Epithelial cell of esophagus (primary cell): ENCODE measurements around the gene THSD4.

Experiments used
- DNase-seq: peaks from one replicate; pipeline ENCODE4 v3.0.0; 2010; ENCODE audit warnings: low read depth
- H3K4me3 ChIP-seq: 2 replicates; pipeline ENCODE4 v1.5.1; 2011; ENCODE audit warnings: mild to moderate bottlenecking, low read length, control low read depth
- TF ChIP-seq, protein P1 (sequence below): IDR thresholded peaks from 2 replicates; pipeline ENCODE4 v1.5.1; 2011; ENCODE audit warnings: low read depth, mild to moderate bottlenecking, low read length, control low read depth, inconsistent platforms; ENCODE audit not compliant: insufficient read depth; ENCODE audit errors: missing control alignments

The THSD4 gene

DNA sequence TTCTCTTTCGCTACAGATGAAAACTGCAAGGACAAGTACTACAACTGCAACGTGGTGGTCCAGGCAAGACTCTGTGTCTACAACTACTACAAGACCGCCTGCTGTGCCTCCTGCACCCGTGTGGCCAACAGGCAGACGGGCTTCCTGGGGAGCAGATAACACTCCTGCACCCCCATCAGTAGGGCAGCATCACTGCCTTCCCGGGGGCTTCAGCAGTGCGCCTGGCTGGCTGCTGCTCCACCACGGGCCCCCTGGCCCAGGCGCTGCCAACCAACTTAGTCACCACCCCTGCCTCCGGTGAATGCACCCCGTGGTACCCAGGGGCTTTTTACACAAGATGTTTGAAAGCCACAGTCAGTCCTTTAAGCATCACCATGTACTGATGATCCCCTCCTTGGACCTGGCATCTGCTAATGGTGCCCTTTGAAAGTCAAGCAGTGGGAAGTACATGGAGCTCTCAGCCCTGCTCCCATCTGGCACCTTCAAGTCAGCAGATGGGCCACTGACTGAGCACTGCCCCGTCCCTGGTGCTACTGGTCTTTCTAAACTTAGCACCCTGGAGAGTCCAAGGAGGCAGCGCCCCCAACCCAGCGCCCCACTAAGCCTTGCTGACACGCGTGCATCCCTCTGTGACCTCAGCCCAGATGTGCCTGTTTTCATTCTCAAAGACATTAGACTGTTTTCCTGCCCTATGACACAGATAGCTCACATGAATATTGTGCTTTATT lies 662.1 kb downstream of the THSD4 start:
- H3K4me3 ChIP-seq, result no peak overlapping the region
- DNase-seq, result no peak
- TF ChIP-seq, protein P1, sequence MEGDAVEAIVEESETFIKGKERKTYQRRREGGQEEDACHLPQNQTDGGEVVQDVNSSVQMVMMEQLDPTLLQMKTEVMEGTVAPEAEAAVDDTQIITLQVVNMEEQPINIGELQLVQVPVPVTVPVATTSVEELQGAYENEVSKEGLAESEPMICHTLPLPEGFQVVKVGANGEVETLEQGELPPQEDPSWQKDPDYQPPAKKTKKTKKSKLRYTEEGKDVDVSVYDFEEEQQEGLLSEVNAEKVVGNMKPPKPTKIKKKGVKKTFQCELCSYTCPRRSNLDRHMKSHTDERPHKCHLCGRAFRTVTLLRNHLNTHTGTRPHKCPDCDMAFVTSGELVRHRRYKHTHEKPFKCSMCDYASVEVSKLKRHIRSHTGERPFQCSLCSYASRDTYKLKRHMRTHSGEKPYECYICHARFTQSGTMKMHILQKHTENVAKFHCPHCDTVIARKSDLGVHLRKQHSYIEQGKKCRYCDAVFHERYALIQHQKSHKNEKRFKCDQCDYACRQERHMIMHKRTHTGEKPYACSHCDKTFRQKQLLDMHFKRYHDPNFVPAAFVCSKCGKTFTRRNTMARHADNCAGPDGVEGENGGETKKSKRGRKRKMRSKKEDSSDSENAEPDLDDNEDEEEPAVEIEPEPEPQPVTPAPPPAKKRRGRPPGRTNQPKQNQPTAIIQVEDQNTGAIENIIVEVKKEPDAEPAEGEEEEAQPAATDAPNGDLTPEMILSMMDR, result no peak

DNA sequence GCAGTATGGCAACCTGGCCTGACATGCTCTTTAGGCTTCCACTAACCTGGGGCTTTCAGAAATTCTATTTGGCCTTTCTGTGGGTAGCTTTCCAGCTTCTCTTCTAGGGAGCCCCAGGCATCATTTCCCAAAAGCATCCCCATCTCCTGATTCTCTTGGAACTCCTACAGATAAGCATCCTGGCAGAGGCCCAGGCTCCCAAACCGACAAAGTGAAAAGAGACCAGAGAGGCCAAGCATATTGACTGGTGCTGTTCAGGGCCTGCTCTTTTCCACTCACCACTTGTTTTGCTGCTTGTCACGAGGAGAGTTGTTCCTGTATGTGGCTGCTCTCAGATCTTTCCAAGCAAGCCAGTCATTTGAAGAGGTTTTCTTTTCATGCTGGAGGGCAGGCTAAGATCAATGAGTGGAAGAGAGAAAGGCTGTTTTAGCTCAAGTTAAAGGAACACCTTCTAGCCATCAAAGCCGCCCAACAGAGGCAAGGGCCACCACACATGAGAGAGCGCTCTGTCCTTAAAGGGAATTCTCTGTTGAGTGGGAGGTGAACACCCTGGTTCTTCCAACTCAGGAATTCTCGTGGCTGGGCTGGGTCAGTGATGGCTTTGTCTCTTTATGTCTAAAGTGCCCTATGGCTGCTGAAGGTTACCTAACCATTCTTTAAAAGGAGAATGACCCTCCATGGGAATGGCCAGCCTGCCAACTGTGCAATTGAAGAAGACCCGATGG lies 664.0 kb downstream of the THSD4 start:
- no peak for DNase-seq
- TF ChIP-seq, protein P1, result no peak
- no peak overlapping the region for H3K4me3 ChIP-seq

DNA sequence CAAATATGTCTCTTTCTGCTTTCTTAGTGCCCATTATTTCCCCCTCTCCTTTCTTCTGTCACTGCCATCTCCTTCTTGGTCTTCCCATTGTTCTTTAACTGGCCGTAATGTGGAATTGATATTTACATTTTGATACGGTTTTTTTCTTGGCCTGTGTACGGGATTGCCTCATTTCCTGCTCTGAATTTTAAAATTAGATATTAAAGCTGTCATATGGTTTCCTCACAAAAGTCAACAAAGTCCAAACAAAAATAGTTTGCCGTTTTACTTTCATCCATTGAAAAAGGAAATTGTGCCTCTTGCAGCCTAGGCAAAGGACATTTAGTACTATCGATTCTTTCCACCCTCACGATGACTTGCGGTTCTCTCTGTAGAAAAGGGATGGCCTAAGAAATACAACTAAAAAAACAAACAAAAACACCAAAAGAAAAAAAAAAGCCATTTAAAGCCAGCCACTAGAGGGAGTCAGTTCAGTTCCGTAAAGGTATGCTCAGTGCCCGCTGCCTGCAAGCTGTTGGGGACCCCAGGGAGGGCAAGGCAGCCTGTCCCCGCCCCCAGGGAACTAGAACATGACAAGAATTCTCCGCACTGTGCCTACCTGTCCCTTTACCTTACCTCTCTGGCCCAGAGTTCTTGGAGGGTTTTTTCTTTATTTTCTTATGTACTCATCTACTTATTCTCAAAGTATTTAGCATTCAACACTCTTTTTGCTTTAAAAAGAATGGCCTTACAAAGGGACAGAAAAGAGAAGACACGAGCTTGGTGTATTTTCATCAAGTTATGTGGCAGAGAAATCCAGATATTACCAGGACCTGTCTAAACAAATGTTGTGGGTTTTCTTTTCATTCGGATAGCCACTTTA lies 665.1 kb downstream of the THSD4 start:
- TF ChIP-seq, protein P1, result peak; percentile 75
- H3K4me3 ChIP-seq, result no peak overlapping the region
- DNase-seq, result peak; percentile 56

DNA sequence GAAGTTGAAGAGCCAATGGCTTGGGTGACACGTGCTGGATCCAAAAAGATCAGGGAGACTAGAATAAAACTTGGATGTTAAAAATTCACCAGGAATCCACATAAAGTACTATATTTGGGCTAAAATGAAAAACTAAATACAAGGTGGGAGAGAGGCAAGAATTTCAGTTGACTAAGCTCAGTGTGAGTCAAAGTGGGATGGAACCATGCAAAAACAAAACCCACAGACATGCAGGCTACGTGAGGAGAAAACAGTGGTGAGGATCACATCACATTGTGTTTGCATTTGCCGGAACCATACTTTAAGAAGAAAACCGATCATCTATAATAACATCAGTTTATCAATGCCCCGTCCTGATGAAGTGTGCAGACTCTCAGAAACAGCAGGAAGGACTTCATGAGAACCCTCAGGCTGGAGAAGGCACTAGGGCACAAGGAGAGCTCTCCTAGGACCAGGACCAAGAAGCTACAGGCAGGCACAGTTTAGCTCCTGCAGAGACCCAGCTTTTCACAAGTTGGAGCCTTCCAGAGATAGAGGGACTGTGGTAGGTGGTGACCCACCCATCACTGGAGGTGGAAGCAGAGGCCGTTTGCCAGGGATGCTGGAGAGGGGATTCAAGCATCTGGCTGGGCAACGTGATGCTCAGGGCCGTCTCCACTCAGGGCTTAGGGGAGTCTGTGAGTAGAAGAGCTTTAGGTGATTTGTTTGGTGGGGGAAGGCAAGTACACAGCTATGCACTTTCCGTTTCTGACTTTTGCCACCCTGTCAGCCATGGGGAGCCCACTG lies 666.1 kb downstream of the THSD4 start:
- DNase-seq, result peak; percentile 37
- no peak overlapping the region for H3K4me3 ChIP-seq

DNA sequence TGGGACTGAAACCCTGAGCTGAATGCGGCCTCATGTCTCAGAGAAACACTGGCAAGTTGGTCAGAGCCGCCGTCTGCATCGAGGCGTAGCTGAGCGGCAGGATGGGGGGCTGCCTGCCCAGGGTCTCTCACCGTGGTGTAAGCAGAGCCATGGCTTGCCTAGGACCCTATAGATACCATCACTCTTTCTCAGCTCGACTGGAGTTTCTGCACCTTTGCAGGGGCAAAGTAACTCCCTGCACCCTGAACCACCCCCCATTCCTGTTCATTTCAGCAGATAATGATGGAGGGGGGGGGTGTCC lies 666.6 kb downstream of the THSD4 start:
- H3K4me3 ChIP-seq, result no peak overlapping the region
- TF ChIP-seq, protein P1, result no peak
- DNase-seq, result no peak

More for the DNA sequence above, 666.1 kb downstream of the THSD4 start:
- TF ChIP-seq, protein P1, result no peak

DNA sequence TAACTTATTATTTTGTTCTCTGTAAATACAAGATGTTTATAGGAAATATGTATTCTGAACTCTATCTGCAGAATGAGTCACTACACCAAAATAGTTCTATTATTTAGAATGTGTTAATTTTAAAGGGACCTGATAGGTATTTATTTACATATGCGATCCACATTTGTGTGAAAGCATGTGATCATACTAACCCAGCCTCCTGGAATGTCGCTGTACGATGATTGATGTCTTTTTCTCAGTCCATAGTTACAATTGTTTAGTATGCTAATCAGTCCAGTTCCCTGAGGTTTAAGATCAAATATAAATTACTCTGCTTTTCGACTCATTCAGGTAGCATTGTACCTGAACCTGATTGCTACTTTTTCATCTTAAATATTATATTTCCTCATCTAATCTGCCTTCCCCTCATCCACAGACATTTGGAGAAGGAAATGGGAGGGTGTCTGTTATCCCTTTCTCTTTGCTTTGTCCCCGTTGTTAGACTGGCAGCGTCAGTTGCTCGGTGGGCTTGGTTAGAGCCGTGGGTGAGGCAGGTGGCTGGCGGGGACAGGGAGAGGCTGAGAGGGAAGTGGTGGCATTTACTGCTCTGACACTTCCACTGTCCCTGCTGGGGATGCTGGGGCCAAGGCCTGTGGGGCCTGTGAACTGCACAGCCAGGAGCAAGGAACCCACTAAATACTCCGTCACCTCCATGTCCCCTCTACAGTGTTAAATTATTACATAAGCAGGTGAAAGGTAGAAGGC lies 667.3 kb downstream of the THSD4 start:
- DNase-seq, result no peak
- TF ChIP-seq, protein P1, result no peak

More for the DNA sequence above, 667.3 kb downstream of the THSD4 start:
- no peak overlapping the region for H3K4me3 ChIP-seq
